Central memory CD4-positive, alpha-beta T cell (primary cell): Measurements from ENCODE around the gene FOXE3.

Experiments
- DNase-seq: peaks from one replicate; pipeline ENCODE4 v3.0.0; 2022
- total RNA-seq, 3 experiments: gene quantifications; one replicate each; lab custom pipeline; 2026; lab: John Stamatoyannopoulos, UW

FOXE3 gene
- 0 reads per million in 3 experiments for total RNA-seq

DNA sequence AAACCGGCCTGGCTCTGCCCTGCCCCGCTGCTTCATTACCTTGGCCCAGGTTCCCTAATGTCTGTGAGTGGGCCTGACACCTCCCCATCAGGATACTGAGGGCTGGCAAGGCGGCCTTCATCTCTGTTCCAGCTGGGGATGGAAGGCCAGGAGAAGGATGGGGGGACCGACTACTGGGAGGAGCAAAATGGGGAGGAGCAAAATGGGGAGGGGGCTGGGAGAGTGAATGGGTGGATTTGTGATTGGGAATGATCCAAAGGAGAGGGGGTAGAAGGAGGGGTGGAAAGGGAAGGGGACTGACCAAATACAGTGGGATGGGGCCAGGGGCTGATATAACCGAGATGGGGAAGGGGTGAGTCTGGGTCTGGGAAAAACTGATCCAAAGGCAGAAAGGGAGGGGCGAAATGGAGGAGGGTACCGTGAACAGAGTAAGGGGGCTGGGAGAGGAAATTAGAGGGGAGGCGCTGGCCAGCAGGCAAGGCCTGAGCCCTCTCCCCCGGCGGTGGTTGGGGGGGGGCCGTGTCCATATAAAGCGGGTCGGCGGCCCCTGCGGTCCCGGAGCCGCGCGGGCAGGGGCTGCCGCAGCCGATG lies at the start of gene FOXE3:
TSS of gene FOXE3 (plus strand) at position 558 of the 591 bp plus-strand sequence. CDS start at position 589, 31 bp downstream.
- DNase-seq: no peak

DNA sequence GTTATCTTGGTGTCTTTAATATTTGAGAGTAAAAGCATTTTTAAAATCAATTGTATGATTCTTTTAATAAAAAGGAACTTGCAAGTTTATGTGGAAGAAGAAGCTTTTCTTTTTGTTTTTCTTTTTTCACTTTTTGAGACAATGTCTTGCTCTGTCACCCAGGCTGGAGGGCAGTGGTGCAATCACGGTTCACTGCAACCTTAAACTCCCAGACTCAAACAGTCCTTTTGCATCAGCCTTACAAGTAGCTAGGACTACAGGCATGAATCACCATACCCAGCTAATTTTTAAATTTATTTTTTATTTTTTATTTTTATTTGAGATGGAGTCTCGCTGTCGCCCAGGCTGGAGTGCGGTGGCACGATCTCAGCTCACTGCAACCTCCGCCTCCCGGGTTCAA lies 48.4 kb upstream of the FOXE3 start:
- no peak for DNase-seq

- no peak for DNase-seq
Observed at GRCh38 chr1:47371016-47371517, 45.0 kb upstream of the FOXE3 start.

GRCh38 chr1:47374501-47374900 lies 41.6 kb upstream of the FOXE3 start:
- DNase-seq: no peak

GRCh38 chr1:47378147-47378546 lies 37.9 kb upstream of the FOXE3 start:
- no peak for DNase-seq

GRCh38 chr1:47380699-47381098 lies 35.4 kb upstream of the FOXE3 start:
- DNase-seq: no peak

DNA sequence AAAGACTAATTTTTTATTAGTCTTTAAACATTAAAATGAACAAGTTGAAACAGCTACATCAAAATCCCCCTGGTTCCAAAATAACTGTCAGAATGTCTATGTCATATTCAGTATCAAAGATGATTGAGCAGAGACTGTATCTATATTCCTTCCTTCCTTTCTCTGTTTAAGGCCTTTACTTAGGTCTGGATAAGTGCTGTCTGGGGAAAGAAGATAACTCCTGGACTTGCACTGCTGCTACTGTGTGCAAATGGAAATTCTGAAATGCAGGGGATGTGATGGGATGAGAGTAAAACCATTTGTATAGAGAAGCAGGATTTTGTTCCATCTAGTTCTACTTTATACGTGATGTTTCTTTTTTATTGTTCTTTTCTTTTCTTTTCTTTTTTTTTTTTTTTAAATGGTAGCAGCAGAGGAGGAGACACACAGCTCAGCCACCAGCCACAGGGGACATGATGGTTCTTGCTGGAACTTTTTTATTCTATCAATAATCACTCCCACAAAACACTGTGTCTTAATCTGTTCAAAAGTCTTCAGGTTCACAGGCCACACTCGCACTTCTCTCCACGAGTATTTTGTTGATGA lies 33.6 kb upstream of the FOXE3 start:
- no peak for DNase-seq

GRCh38 chr1:47384083-47384482 lies 32.0 kb upstream of the FOXE3 start:
- DNase-seq: no peak

DNA sequence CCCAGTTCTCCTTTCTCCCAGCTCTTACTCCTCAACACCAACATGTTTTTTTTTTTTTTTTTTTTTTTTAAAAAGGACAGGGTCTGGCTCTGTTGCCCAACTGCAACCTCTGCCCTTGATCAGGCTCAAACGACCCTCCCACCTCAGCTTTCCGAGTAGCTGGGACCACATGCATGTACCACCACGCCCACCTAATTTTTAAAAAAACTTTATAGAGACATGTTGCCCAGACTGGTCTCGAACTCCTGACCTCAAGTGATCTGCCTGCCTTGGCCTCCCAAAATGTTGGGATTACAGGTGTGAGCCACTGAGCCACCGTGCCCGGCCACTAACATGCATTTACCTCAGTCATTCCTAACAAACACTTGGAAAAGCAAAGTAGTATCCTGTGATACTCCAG lies 31.1 kb upstream of the FOXE3 start:
- DNase-seq: no peak

- no peak for DNase-seq
Observed at GRCh38 chr1:47386268-47386667, 29.8 kb upstream of the FOXE3 start.

- DNase-seq: no peak
Observed at GRCh38 chr1:47388030-47388890, 27.8 kb upstream of the FOXE3 start.

GRCh38 chr1:47388891-47389238 lies 27.2 kb upstream of the FOXE3 start:
- DNase-seq: peak; percentile 7

GRCh38 chr1:47389731-47390130 lies 26.4 kb upstream of the FOXE3 start:
- no peak for DNase-seq

DNA sequence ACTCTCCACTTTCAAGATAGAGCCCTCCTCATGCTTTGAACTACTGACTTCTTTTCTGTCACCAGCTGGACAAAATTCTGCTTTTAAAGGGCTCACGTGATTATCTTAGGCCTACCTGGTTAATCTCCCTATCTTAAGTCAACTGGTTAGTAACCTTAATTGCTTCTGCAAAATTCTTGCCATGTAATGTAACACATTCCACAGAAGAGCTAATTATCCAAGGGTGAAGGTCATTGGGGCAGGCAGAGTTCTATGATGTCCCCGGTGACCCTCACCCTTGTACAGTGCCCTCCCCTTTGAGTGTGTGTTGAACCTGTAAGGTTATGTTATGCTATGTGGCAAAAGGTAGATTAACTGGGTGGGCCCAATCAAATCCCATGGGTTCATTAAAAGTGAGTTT lies 25.2 kb upstream of the FOXE3 start:
- DNase-seq: no peak

DNA sequence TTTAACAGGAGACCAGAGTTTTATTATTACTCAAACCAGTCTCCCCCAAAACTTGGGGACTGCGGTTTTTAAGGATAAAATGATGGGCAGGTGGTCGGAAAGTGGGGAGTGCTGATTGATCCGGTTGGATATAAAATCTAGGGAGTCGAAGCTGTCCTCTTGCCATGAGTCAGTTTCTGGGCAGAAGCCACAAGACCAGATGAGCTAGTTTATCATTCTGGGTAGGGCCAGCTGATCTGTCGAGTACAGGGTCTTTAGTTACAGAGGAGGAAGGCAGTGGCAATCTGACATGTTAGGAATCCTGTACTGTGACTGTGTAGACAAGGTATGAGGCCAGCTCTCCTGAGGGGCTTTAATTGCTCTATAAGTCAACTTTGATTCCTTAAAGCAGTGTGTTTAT lies 22.9 kb upstream of the FOXE3 start:
- no peak for DNase-seq

DNA sequence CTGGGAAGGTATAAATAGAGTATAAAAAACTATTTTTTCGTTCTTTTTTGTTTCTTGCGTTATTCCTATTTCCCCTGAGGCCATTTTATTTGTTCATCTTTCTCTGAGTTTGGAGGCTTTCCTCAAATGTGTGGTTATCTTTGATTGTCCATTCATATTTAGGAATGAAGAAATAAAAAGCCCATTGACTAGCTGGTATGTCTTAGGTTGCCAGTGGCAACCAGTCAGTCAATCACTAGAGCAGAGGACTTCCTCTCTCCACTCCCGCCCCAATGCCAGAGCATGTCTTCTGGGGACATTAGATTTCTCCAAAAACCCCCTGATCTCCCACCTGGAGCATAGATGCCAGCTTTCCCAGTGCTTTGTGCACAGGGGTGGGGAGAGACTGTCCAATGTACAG lies 20.7 kb upstream of the FOXE3 start:
- DNase-seq: no peak

DNA sequence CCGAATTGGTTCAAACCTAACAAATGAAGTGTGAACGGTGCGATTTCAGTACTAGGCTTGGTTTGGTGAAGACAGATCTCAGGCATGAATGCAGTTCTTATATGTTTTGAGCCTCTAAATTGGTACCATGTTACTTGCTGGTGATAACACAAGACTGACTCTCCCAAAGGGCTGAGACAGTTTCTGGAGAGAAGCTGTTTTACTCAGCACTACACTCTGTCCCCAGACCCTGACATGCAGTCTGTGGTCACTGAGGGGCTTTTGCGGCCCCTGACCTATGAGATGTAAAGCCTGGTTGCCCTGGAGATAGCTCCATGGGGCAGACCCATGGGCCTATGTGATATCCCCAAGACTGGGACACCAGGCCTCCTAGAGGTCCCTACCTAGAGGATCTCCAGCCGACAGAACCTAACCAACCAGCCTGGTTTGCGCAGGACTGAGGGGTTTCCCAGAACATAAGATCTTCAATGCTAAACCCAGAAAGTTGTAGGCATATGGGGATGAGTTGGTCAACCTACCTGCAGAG lies 19.4 kb upstream of the FOXE3 start:
- DNase-seq: no peak

DNA sequence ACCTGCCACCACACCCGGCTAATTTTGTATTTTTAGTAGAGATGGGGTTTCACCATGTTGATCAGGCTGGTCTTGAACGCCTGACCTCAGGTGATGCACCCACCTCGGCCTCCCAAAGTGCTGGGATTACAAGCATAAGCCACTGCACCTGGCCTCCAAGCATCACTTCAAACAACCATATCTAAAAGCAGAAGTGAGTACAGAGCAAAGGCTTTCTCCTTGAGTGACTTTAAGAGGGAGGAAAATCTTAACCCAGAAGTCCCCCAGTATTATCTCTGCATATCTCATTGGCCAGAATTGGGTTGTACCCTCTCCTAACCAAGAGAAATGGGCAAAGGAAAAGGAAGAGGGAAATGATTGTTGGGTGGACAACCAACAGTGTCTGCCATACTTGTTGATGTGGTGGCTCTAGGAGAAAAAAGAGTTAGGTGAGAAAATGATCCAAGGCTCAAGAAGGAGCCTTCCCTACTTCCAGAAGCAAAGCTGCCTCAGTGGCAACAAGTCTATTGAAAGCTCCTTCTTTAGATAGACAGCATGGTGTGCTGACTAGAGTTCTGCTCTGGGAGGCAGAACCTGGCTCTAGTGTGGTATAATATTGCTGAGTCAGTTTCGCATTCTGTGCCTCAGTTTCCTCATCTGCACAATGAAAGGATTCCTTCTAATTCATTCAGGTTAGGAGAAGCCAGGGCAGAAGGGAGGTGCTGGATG lies 16.8 kb upstream of the FOXE3 start:
- DNase-seq: no peak

- DNase-seq: no peak
Observed at GRCh38 chr1:47399846-47400155, 16.3 kb upstream of the FOXE3 start.

- no peak for DNase-seq
Observed at GRCh38 chr1:47401761-47402160, 14.3 kb upstream of the FOXE3 start.

GRCh38 chr1:47402591-47402990 lies 13.5 kb upstream of the FOXE3 start:
- DNase-seq: no peak

DNA sequence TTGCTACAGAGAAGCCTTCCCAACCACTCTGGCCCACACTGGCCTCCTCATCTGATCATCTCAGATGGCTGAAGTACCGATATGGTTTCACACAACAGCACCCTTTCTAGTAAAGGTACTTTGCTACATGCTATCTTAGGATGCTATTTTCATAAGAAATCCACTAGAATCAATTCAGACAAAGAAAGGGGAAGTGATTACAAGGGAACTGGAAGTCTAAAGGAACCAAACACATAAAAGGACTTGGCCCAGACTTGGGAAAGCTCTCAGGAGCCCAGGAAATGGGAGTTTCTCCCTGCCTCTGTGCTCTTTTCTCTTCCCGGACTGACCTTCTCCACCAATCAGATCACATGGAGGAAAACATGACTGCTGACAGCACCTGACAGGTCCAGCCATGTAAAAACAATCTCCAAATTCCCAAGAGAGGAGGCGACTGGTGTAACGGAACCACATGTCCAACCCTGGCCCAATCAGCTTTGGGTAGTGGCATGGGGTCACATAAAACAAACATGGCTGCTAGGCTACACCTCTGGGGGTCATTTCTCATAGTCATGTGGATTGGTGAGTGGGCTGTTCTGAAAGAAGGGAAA lies 12.7 kb upstream of the FOXE3 start:
- no peak for DNase-seq

DNA sequence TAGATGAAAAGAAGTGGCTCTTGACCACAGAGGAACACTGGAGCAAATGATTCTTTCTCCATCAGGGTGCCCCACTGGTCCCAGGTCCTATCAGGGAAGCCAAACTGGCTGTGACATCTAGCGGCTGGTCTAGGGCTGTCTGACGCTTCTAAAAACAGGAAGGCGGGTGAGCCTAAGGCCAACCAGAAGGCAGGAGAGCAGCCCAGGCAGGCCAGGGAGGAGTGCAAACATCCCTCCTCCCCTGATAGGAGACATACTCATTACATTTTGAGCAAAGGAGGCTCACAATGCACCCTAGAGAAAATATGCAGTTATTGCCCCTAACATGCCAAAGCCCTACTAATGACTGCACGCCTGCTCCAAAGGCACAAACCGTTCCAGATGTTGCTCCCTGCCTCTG lies 10.4 kb upstream of the FOXE3 start:
- no peak for DNase-seq
